Stimulated activated CD8-positive, alpha-beta memory T cell treated with anti-CD3 and anti-CD28 coated beads, Interleukin-15, amount 100 ng/mL, for 4 hours (primary cell): ENCODE data around the gene NHP2.
"Not testable (repeated sequence)": the region's sequence is repeated elsewhere in the genome, so short reads cannot be mapped to it uniquely, and the experiment has no call there.

Source experiments
- DNase-seq, 2 donors: peaks; one replicate each; pipeline ENCODE4 v3.0.0-alpha.2; 2020; ENCODE audit warnings: low read depth in 2 of 2

The NHP2 gene

GRCh38 chr5:178153530-178154340, at the start of gene NHP2:
Gene NHP2, minus strand, starts transcription at chr5:178153885. Its CDS starts 68 bp downstream, at chr5:178153817.
- peak; percentile 92 to 96 for DNase-seq

GRCh38 chr5:178202541-178202940, 48.9 kb upstream of the NHP2 start:
- DNase-seq, result no peak

GRCh38 chr5:178201927-178202235, 48.2 kb upstream of the NHP2 start:
- DNase-seq, result no peak

- no peak for DNase-seq
These were observed 47.7 kb upstream of the NHP2 start for GRCh38 chr5:178201221-178201926.

GRCh38 chr5:178199581-178200434, 46.1 kb upstream of the NHP2 start:
- DNase-seq, result no peak

- DNase-seq, result no peak
These were observed 45.0 kb upstream of the NHP2 start for GRCh38 chr5:178198706-178199105.

- DNase-seq, result not testable (repeated sequence)
These were observed 44.5 kb upstream of the NHP2 start for GRCh38 chr5:178198151-178198550.

- DNase-seq, result no peak
These were observed 43.3 kb upstream of the NHP2 start for GRCh38 chr5:178196986-178197385.

GRCh38 chr5:178196281-178196812, 42.7 kb upstream of the NHP2 start:
- no peak for DNase-seq

GRCh38 chr5:178194026-178194425, 40.3 kb upstream of the NHP2 start:
- DNase-seq, result no peak

GRCh38 chr5:178193251-178193809, 39.6 kb upstream of the NHP2 start:
- DNase-seq, result no peak

- DNase-seq, result no peak
These were observed 39.1 kb upstream of the NHP2 start for GRCh38 chr5:178192787-178193186.

GRCh38 chr5:178192244-178192643, 38.6 kb upstream of the NHP2 start:
- DNase-seq, result no peak

GRCh38 chr5:178191661-178192060, 38.0 kb upstream of the NHP2 start:
- DNase-seq, result no peak

GRCh38 chr5:178189433-178189832, 35.7 kb upstream of the NHP2 start:
- DNase-seq, result no peak

- no peak for DNase-seq
These were observed 33.3 kb upstream of the NHP2 start, which contains the start of gene GMCL2 for GRCh38 chr5:178187014-178187413. Gene GMCL2, minus strand, starts transcription at chr5:178187371. Its CDS starts 72 bp downstream, at chr5:178187299.

- no peak for DNase-seq
These were observed 32.7 kb upstream of the NHP2 start for GRCh38 chr5:178186427-178186826.

- no peak for DNase-seq
These were observed 28.6 kb upstream of the NHP2 start for GRCh38 chr5:178182158-178182876.

GRCh38 chr5:178180141-178180863, 26.6 kb upstream of the NHP2 start:
- DNase-seq, result no peak

- no peak for DNase-seq
These were observed 23.9 kb upstream of the NHP2 start for GRCh38 chr5:178177569-178177968.
